ENCODE measurements around the gene CKAP2L.

DNA sequence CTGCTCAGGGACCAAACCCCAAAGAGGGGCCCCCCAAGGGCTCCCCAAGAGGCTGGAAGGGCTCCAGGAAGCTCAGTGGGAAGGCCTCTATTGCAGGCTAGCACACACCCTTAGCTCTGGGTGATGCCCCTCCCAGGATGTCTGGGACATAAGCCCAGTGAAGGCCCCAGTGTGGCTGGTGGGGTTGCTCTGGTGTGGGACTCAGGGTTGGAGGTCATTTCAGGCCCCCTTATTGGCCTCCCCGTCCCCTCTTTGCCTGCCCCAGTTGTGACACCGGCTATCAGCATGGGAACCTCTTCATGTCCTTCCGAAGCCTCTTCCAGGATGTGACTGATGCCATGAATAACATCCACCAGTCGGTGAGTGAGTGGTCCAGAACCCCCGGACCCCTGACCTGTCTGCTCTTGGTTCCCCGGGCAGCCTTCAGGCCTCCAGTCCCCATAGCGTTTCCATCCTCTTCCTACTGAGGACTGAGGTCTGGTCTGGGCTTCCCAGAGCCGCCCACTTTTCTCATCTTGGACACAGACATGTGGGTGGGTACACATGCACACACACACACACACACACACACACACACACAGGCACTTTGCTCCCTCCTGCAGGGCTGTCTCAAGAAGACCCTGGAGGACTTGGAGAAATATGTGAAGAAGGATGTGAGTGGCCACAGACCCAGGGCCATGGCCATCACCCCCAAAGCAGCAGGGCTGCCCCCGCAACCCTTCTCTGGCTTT lies 41.4 kb downstream of the CKAP2L start:
- TF ChIP-seq CTCF (IDR thresholded peaks at IDR 0.05; ENCODE audit: low read depth, low read length, missing input control) (no peak), NR2F2 (IDR thresholded peaks at IDR 0.05) (no peak), REST (IDR thresholded peaks at IDR 0.05) (no peak), RXRA (IDR thresholded peaks at IDR 0.05) (no peak), HNF4G (IDR thresholded peaks at IDR 0.05) (no peak), FOXA1 (IDR thresholded peaks at IDR 0.05) (no peak), SP1 (IDR thresholded peaks at IDR 0.05) (no peak)

Data from liver (tissue), 3 donors.